Memory B cell (primary cell): ENCODE measurements around the gene DEGS1.
"Not testable (repeated sequence)": the region's sequence is repeated elsewhere in the genome, so short reads cannot be mapped to it uniquely, and the experiment has no call there.

Experiments
- ATAC-seq: fragments of 150-1000 bp; cut with Tn5 transposase; 2 replicates; pipeline ENCODE4 v1.10.0; 2021; ENCODE audit warnings: low read depth, mild to moderate bottlenecking, moderate library complexity
- DNase-seq, 2 donors: peaks; one replicate each; pipeline ENCODE4 v3.0.0; 2022; ENCODE audit warnings: low spot score in 2 of 2
- H3K27ac Mint-ChIP-seq: one replicate; pipeline ENCODE4 v1.8.0; 2022; ENCODE audit warnings: mild to moderate bottlenecking, moderate library complexity, mixed read lengths
- H3K27me3 Mint-ChIP-seq: one replicate; pipeline ENCODE4 v1.8.0; 2022; ENCODE audit warnings: mixed read lengths
- H3K36me3 Mint-ChIP-seq: one replicate; pipeline ENCODE4 v1.8.0; 2022; ENCODE audit warnings: mild to moderate bottlenecking, mixed read lengths
- H3K4me1 Mint-ChIP-seq: one replicate; pipeline ENCODE4 v1.8.0; 2022; ENCODE audit warnings: mixed read lengths
- H3K4me3 Mint-ChIP-seq: one replicate; pipeline ENCODE4 v1.8.0; 2022; ENCODE audit warnings: mild to moderate bottlenecking, moderate library complexity, mixed read lengths
- H3K9me3 Mint-ChIP-seq: one replicate; pipeline ENCODE4 v1.8.0; 2022; ENCODE audit warnings: mixed read lengths

The DEGS1 gene

GRCh38 chr1:224189561-224189960, 6.5 kb downstream of the DEGS1 start:
- no peaks in the 10 kb centered on the region for H3K9me3 Mint-ChIP-seq
- no peak for DNase-seq
- peaks cover 20% of the 10 kb centered on the region for H3K36me3 Mint-ChIP-seq
- H3K4me3 Mint-ChIP-seq, result no peak overlapping the region
- no peaks in the 10 kb centered on the region for H3K27me3 Mint-ChIP-seq
- no peak for ATAC-seq
- H3K4me1 Mint-ChIP-seq, result peaks cover 25% of the 10 kb centered on the region
- H3K27ac Mint-ChIP-seq, result no peak overlapping the region

- Mint-ChIP-seq H3K4me1 (peaks cover 11% of the 10 kb centered on the region), H3K9me3 (no peaks in the 10 kb centered on the region), H3K27me3 (no peaks in the 10 kb centered on the region), H3K4me3 (no peak overlapping the region), H3K36me3 (peaks cover 21% of the 10 kb centered on the region), H3K27ac (peak overlapping the region; percentile 75)
- DNase-seq (no peak), ATAC-seq (peak; percentile 97)
These were observed 9.2 kb downstream of the DEGS1 start for GRCh38 chr1:224192082-224192788.

GRCh38 chr1:224193319-224193966, 10.4 kb downstream of the DEGS1 start:
- Mint-ChIP-seq H3K36me3 (peaks cover 22% of the 10 kb centered on the region), H3K4me1 (peaks cover 11% of the 10 kb centered on the region), H3K27me3 (no peaks in the 10 kb centered on the region), H3K27ac (peak overlapping the region; percentile 79), H3K4me3 (no peak overlapping the region), H3K9me3 (no peaks in the 10 kb centered on the region)
- DNase-seq (no peak), ATAC-seq (no peak)

GRCh38 chr1:224196813-224197600, 14.0 kb downstream of the DEGS1 start:
- no peaks in the 10 kb centered on the region for H3K9me3 Mint-ChIP-seq
- peak overlapping the region; percentile 74 for H3K27ac Mint-ChIP-seq

GRCh38 chr1:224198572-224198971, 15.5 kb downstream of the DEGS1 start:
- Mint-ChIP-seq H3K36me3 (peaks cover 8% of the 10 kb centered on the region), H3K27me3 (no peaks in the 10 kb centered on the region), H3K4me1 (peaks cover 23% of the 10 kb centered on the region), H3K4me3 (no peak overlapping the region), H3K27ac (peak overlapping the region; percentile 2), H3K9me3 (no peaks in the 10 kb centered on the region)
- no peak for ATAC-seq
- no peak for DNase-seq

More at GRCh38 chr1:224196813-224197600, 14.0 kb downstream of the DEGS1 start:
- Mint-ChIP-seq H3K4me3 (no peak overlapping the region), H3K4me1 (peaks cover 15% of the 10 kb centered on the region), H3K27me3 (no peaks in the 10 kb centered on the region), H3K36me3 (peaks cover 15% of the 10 kb centered on the region)
- DNase-seq (no peak), ATAC-seq (no peak)

- DNase-seq, result no peak
- H3K4me3 Mint-ChIP-seq, result no peak overlapping the region
- no peak for ATAC-seq
- H3K4me1 Mint-ChIP-seq, result peaks cover 28% of the 10 kb centered on the region
- peaks cover 5% of the 10 kb centered on the region for H3K36me3 Mint-ChIP-seq
- no peak overlapping the region for H3K27ac Mint-ChIP-seq
- no peaks in the 10 kb centered on the region for H3K27me3 Mint-ChIP-seq
- no peaks in the 10 kb centered on the region for H3K9me3 Mint-ChIP-seq
These were observed 16.6 kb downstream of the DEGS1 start for GRCh38 chr1:224199679-224200078.

GRCh38 chr1:224201383-224201782, 18.3 kb downstream of the DEGS1 start:
- Mint-ChIP-seq H3K27me3 (no peaks in the 10 kb centered on the region), H3K9me3 (no peaks in the 10 kb centered on the region), H3K4me1 (peaks cover 34% of the 10 kb centered on the region), H3K4me3 (no peak overlapping the region), H3K27ac (no peak overlapping the region), H3K36me3 (peaks cover 2% of the 10 kb centered on the region)
- no peak for DNase-seq
- ATAC-seq, result no peak

- H3K4me1 Mint-ChIP-seq, result peaks cover 34% of the 10 kb centered on the region
- no peak for DNase-seq
These were observed 18.8 kb downstream of the DEGS1 start for GRCh38 chr1:224201853-224202252.

GRCh38 chr1:224203243-224204016, 20.4 kb downstream of the DEGS1 start:
- no peaks in the 10 kb centered on the region for H3K27me3 Mint-ChIP-seq
- peaks cover 28% of the 10 kb centered on the region for H3K4me1 Mint-ChIP-seq
- peak overlapping the region; percentile 69 for H3K4me3 Mint-ChIP-seq

More at GRCh38 chr1:224201853-224202252, 18.8 kb downstream of the DEGS1 start:
- Mint-ChIP-seq H3K27ac (no peak overlapping the region), H3K4me3 (no peak overlapping the region), H3K9me3 (no peaks in the 10 kb centered on the region), H3K36me3 (peaks cover 2% of the 10 kb centered on the region), H3K27me3 (no peaks in the 10 kb centered on the region)
- ATAC-seq, result no peak

GRCh38 chr1:224205438-224205840, 22.4 kb downstream of the DEGS1 start:
- H3K4me3 Mint-ChIP-seq, result peak overlapping the region; percentile 66
- no peak for DNase-seq
- H3K9me3 Mint-ChIP-seq, result no peaks in the 10 kb centered on the region
- peaks cover 31% of the 10 kb centered on the region for H3K4me1 Mint-ChIP-seq
- no peaks in the 10 kb centered on the region for H3K36me3 Mint-ChIP-seq
- H3K27ac Mint-ChIP-seq, result peak overlapping the region; percentile 72
- ATAC-seq, result no peak
- H3K27me3 Mint-ChIP-seq, result no peaks in the 10 kb centered on the region

More at GRCh38 chr1:224203243-224204016, 20.4 kb downstream of the DEGS1 start:
- H3K9me3 Mint-ChIP-seq, result no peaks in the 10 kb centered on the region
- H3K36me3 Mint-ChIP-seq, result no peaks in the 10 kb centered on the region
- peak; percentile 37 to 49 for DNase-seq
- H3K27ac Mint-ChIP-seq, result peak overlapping the region; percentile 24
- ATAC-seq, result peak; percentile 93

- DNase-seq, H3K4me3 Mint-ChIP-seq: not testable (repeated sequence)
These were observed 23.0 kb downstream of the DEGS1 start for GRCh38 chr1:224205931-224206538.

GRCh38 chr1:224211206-224211962, 28.3 kb downstream of the DEGS1 start:
- no peak overlapping the region for H3K4me3 Mint-ChIP-seq
- H3K27ac Mint-ChIP-seq, result no peak overlapping the region
- no peaks in the 10 kb centered on the region for H3K27me3 Mint-ChIP-seq
- ATAC-seq (no peak), DNase-seq (no peak)
- peaks cover 13% of the 10 kb centered on the region for H3K4me1 Mint-ChIP-seq
- H3K36me3 Mint-ChIP-seq, result no peaks in the 10 kb centered on the region
- H3K9me3 Mint-ChIP-seq, result no peaks in the 10 kb centered on the region

More at GRCh38 chr1:224205931-224206538, 23.0 kb downstream of the DEGS1 start:
- H3K27me3 Mint-ChIP-seq, ATAC-seq, H3K9me3 Mint-ChIP-seq, H3K36me3 Mint-ChIP-seq: not testable (repeated sequence)
- H3K27ac Mint-ChIP-seq, result peak overlapping the region; percentile 72
- H3K4me1 Mint-ChIP-seq, result peaks cover 31% of the 10 kb centered on the region
